ENCODE measurements around the gene CAVIN1. TPM values are rescaled to one million over a fixed set of nuclear protein-coding genes. Genes with fewer than 3 reads are reported as not detected.
"Not testable (repeated sequence)": the region's sequence is repeated elsewhere in the genome, so short reads cannot be mapped to it uniquely, and the experiment has no call there.

Gene CAVIN1
- total RNA-seq, 1 donor from 2014 or later: 373 TPM

DNA sequence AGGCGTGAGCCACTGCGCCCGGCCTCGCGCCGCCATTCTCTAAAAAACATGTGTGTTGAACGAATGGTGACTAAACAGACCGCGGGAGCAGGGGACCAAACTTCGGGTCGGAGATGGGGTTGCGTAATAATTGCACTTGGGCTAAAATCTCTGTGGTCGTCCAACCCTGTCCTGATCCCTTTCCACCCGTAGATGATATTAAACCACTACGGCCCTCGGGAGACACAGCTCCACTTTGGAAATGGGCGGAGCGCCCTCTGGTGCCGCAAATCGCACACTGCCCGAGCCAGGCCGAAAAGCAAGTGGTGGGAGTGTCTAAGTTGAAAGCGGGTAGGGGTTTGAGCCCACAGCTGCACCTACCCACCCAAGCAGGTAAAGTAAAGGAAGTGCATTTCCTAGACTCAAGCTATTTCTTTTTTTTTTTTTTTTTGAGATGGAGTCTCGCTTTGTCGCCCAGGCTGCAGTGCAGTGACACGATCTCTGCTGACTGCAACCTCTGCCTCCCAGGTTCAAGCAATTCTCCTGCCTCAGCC is 17.0 kb downstream of the CAVIN1 start:
- DNase-seq (ENCODE audit: low read depth): peak; percentile 63

DNA sequence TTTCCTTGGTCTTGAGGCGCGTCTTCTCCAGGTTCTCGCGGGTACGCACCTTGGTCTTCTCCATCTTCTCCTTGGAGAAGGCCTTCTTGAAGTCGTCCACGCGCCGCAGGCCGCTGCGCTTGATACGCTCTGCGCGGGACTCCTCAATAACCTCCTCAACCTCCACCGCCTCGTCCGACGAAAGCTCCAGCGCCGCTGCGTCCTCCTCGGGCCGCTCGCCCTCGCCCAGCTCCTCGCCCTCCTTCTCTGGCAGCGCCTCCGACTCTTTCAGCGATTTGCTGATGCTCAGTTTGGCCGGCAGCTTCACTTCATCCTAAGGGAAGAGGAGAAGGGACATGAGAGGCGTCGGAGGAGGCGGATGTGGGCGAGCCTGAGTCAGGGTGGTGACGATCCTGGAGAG is 18.0 kb downstream of the CAVIN1 start:
- no peak for DNase-seq (ENCODE audit: low read depth)

DNA sequence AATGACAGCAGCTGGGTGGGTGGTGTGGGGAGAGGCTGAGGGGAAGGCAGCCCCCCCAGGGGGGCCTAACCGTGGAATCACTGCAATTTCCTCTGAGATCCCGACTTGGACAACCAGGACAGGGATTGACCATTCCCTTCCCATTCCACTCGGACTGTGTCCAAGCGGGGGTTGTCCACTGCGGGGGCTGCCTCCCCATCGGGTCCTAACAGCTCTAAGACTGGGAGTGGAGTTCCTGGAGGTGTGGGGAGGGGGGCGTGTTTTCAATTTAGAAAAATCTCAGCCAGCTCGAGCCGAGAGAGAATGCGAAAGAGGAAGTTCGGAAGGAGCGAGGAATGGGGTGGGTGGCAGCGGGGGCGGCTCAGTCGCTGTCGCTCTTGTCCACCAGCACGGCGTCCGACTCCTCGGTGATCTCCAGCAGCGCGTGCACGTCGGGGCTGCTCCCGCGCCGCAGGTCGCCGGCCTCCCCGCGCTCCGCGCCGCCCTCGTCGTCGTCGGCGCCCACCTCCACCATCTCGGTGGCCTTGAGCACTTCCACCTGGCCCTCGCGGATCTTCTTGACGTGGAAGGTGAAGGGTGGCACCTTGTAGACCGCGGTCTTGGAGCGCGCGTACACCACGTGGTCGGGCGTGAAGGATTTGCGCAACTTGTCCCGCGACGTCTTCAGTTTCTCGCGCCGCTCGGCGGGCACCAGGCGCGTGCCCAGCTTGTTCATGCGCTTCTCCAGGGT is 18.6 kb downstream of the CAVIN1 start:
- no peak for DNase-seq (ENCODE audit: low read depth)

DNA sequence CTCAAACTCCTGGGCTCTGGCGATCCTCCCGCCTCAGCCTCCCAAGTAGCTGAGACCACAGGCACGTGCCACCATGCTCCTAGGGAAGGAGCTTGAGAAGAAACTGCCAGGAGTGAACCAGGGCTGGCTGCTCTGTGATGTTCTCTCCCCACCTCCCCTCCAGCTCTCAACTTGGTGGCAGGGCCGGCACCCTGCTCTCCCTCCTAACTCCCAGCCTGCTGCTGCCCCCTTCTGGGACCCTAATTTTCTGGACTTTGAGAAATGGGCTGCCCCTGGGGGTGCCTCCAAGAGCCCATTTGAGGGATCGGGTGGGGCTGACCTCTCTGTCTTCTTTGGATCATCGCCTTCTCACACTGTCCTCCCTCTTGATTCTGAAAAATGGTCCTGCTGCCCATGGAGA is 19.9 kb downstream of the CAVIN1 start:
- no peak for DNase-seq (ENCODE audit: low read depth)

DNA sequence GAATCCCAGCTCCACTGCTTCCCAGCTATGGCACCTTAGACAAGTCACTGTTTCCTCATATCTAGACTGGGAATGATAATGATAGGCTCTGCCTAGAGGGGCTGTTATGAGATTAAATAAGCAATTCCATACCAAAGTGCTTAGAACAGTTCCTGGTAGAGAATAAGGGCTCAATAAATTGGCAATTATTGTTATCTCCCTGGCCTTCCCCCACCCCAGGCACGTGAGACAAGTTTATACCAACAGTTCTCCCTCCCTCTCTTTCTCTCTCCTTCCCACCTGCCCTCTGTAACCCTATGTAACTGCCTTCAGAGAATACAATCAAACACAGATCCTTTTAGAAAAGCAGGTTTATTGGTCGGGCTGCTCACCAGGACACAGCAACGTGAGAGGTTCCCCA is 20.9 kb downstream of the CAVIN1 start:
- no peak for DNase-seq (ENCODE audit: low read depth)

DNA sequence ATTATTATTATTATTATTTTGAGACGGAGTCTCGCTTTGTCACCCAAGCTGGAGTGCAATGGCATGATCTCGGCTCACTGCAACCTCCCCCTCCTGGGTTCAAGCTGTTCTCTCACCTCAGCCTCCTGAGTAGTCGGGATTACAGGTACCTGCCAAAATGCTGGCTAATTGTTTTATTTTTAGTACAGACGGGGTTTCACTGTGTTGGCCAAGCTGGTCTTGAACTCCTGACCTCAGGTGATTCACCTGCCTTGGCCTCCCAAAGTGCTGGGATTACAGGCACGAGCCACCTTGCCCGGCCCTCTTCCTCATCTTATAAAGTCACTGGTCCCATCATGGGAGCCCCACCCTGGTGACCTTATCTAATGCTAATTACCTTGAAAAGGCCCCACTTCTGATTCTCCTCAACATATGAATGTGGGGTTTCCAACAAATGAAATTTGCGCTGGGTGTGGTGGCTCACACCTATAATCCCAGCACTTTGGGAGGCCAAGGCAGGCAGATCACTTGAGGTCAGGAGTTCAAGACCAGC is 22.1 kb downstream of the CAVIN1 start:
- not testable (repeated sequence) for DNase-seq (ENCODE audit: low read depth)

DNA sequence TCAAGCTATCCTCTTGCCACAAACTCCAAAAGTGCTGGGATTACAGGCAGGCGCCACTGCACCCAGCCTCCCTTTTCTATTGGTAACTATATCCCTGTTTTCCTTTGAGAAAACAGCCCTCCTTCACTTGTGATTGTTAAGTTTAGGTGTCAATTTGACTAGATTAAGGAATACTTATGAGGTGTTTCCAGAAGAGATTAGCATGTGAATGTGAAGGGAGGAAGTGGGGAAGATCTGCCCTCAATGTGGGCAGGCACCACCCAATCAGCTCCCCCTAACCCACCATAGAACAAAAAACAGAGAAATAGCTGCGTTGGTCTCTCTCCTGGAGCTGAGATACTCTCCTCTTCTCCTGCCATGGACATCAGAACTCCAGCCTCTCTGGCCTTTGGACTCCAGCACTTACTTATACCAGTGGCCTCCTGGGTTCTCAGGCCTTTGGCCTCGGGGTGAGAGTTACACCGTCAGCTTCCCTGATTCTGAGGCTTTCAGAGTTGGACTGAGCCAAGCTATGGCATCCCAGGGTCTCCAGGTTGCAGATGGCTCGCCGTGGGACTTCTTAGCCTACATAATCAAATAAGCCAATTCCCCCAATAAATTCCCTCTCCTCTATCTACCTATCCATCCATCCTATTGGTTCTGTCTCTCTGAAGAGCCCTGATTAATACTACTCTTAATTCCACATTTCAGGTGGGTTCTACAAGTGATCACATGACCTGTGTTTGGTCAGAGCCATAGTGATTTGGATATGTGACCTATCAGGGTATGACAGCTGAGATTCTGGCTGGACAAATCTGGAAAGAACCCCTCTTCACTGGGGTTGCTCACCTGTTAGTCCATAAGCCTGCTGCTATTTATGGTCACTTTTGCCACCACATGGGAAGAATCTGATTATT is 22.9 kb downstream of the CAVIN1 start:
- no peak for DNase-seq (ENCODE audit: low read depth)

DNA sequence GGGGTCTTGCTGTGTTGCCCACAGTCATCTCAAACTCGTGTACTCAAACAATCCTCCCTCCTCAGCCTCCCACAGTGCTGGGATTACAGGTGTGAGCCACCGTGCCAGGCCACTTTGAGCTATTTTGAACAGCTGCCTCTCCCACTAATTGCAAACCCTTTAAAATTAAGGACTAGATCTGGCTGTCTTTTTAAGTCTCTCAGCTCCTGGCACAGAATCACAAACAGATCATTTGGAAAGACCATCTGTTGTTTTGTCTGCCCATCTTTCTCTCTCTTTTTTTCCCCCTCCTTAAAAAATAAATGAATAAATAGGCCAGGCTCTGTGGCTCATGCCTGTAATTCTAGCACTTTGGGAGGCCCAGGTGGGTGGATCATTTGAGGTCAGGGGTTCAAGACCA is 23.9 kb downstream of the CAVIN1 start:
- peak; percentile 76 for DNase-seq (ENCODE audit: low read depth)

DNA sequence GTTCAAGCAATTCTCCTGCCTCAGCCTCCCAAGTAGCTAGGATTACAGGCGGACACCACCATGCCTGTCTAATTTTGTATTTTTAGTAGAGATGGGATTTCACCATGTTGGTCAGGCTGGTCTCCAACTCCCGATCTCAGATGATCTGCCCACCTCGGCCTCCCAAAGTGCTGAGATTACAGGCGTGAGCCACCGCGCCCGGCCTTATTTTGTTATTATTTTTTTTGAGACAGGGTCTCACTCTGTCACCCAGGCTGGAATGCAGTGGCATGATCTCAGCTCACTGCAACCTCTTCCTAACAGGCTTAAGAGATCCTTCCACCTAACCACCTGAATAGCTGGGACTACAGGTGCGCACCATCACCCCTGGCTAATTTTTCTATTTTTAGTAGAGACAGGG is 27.5 kb downstream of the CAVIN1 start:
- DNase-seq (ENCODE audit: low read depth): not testable (repeated sequence)

DNA sequence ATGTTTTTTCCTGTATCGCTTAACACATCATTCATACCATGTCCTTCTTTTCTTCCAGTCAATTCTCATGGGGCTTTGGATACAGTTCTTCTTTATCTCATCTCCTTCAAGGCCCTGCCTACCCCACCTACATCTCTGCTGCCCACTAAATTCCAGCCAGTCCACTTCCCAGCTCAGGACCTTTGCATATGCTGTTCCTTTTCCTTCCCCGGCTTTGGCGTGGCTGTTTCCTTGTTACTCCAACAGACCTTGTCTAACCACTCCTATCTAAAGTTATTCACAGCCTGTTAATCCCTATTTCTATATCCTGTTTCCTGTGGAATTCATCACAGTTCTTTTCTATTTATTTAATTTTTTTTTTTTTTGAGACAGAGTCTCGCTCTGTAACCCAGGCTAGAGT is 28.2 kb downstream of the CAVIN1 start:
- DNase-seq (ENCODE audit: low read depth): no peak

DNA sequence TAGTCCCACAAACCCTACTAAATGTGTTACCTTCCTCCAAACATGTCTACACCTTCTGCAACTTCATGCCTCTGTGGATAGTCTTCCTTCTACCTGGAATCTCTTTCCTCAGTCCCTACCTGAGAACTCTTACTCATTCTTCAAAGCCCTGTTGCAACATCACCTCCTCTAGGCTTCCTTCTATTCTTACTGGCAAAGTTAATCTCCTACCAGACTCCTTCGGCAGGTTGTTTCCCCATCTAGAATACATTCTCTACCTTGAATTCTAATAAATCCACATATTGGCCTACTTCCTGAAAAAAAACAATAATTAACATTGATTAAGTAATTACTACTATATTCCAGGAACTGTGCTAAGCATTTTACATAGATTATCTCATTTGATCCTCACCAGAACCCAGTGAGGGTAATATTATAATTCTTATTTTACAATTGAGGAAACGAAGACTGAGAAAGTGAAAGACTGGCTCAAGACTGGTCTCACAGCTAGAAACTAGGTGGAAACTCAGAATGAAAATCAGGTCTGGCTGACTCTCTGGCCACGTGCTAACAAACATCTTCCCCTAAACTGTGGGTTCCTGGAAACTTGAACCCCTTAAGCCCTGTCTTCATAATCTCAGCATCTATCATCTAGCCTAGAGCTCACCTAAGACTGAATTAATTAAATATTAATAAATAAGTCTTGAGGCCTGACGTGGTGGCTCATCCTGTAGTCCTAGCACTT is 30.2 kb downstream of the CAVIN1 start:
- DNase-seq (ENCODE audit: low read depth): no peak

DNA sequence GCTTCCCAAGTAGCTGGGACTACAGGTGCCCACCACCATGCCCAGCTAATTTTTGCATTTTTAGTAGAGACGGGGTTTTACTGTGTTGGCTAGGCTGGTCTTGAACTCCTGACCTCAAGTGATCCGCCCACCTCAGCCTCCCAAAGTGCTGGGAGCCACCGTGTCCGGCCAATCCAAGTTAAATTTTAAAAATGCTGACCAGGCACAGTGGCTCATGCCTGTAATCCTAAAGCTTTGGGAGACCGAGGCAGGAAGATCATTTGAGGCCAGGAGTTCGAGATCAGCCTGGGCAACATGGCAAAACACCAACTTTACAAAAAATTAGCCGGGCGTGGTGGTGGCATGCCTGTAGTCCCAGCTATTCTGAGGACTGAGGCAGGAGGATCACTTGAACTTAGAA is 31.6 kb downstream of the CAVIN1 start:
- not testable (repeated sequence) for DNase-seq (ENCODE audit: low read depth)

DNA sequence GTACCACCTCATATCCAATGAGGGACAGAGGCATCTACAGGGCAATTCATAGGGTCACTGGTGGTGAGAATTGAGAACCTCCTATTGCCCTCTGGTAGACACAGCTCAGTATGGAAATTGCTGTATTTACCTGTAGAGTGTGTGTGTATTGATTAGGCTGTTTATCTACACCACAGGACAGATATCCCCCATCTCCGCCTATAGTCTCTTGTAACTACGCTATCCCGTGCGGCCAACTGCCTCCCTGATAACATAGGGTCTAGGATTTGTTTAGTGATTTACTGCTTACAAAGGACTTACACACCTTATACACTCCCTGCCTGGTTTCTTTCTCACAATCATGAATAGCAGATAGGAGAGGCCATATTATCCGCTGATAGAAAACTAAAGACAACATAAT is 33.2 kb downstream of the CAVIN1 start:
- DNase-seq (ENCODE audit: low read depth): no peak

DNA sequence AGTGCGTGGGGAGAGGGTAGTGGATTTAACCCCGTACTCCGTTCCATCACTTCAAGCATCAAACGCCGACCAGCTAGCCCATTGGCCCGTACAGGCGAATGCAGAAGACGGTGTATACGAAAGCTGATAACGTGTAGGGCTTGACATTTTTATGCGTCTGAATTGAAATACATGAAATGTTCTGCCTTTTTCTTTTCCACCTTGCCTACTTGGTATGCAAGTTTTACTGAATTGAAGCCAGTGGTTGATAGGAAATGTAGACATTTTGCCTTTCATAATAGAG is 34.0 kb downstream of the CAVIN1 start:
- DNase-seq (ENCODE audit: low read depth): no peak

DNA sequence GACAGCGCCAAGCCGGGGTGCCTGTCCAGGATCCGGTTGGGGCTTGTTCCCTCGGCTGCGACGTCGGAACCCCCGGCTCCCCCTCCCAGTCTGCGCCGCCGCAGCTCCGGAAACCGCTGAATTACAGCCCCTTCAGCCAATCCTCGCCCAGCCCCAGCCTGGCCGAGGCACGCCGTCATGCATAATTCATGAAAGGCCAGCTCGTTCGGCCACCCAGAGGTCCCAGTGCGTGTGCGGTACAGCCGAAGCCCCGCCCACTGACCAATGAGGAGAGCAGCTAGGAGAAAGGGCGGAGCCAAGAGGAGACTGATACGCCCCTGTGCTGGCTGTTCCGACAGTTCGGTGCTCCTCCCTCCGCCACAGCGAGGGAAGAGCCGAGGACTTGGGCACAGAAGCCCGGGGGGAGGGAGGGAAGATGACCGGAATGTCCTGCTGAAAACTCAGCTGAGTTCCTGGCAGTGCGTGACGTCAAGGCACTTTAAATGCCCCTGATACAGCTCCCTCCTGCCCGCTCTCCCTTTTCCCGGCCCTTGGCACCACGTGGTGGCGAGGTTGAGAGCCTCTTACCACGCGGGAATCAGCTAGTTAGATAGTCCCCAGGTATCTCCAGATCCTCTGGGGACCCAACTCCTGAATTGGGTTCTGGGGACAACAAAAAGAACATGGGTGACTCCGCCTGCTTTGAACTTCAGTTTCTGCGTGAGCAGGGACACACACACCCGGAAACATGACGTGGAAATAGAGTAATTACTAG is 34.5 kb downstream of the CAVIN1 start, which contains the start of gene STAT3:
Gene STAT3, minus strand, starts transcription at position 62 of the 754 bp plus-strand sequence. CDS start 39,926 bp downstream, outside the sequence.
- DNase-seq (ENCODE audit: low read depth): peak; percentile 100

DNA sequence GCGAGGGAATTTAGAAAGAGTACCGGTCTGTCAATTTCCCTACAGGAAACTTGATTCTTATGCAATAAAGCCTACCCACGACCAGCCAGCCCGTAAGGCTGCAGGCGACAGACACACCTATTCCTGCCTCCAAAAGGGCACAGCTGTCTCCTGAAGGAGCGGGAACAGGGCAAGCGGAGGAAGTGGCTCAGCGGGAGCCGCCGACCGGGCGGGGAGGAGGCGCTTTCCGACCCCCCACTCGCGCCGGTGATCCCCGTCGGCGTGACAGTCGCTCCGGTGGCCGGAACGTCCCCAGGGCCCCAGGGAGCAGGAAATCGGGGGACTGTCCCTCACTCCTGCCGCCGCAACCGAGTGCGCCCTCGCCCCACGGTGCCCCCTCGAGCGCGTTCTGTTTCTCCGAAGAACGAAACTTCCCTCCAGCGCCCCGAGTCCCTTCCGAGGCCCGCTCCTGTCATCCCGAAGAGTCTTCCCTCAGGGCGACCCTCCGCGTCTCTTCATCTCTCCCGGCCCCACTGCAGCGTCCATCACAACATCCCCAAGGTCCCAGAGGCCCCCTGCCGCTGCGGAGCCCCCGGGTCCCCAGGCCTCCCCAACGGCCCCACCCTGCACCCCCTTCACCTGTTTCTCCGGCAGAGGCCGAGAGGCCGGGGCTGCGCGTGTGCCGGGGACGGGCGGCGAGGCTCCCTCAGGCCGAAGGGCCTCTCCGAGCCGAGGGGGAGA is 35.2 kb downstream of the CAVIN1 start:
- DNase-seq (ENCODE audit: low read depth): peak; percentile 47

DNA sequence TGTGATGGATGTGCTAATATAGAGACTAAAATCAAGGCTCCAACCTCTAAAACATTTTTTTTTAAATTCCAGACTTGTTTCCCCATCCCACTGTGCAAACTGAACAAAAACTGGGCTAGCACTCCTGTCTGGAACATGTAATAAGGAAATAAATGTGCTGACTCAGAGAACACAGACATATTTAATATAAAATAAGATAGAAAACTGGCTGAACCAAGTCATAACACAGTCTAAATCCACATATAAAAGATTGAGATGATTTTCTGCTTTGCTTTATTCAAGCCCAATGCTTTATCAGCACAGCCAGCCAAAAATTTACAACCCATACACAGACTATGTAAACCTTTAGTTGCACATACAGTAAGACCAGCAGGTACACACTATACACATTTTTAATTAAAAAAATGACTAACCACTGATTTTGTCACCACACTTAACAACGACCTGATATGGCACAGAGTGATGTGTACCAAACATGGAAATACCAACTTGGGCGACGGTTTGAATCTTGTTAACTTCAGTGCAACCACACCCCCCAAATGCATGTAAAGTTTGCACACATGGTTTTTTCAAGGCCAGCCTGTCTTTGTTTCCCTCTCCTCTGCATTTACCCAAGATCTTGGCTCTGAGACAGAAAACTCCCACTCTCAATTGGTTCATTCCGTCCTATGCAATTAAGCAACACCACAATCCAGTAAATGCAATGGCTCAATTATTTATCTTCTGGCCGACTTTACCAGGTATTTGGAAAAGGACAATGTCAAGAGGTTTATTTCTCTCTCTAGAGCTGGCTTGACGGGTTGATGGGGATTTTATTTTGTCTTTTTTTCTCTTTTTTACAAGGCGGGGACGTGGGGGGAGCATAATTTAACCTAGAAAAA is 36.0 kb downstream of the CAVIN1 start:
- DNase-seq (ENCODE audit: low read depth): no peak

DNA sequence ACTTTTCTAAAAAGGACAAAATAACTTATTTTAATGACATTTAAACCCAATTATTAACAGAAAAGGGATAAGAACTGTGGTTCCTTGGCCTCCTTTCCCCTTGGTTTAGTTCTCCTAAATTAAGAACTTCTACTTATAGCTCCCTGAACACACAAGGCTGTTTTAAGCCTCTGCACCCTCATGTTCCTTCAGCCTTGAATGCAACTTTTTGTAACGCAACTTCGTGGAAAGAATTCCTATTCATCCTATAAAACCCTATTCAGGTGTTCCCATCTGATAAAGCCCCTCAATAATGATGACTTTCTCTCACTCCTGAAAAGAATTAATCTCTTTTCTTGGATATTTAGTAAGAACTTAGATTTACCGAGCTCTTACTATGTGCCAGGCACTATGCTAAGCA is 41.2 kb downstream of the CAVIN1 start:
- DNase-seq (ENCODE audit: low read depth): no peak

DNA sequence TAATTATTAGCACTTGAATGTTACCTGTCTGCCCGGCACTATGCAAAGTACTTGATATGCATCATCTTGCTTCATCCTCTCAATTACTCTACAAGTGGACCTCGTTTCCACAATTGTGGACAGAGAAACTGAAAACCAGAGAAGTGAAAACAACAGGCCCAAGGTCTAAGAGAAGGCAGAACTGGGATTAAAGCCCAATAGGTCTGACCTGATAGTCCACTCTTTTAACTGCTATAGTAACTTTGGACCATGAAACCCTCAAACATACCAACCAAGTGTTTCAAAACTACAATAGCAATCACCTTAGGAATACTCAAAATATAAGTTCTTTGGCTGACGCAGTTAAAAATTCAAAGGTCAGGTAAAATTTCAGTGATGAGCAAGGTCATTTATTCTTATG is 42.1 kb downstream of the CAVIN1 start:
- DNase-seq (ENCODE audit: low read depth): no peak
